Esophagus muscularis mucosa (tissue), 4 donors: ENCODE measurements around the gene GPR22. TPM values are rescaled to one million over a fixed set of nuclear protein-coding genes. Genes with fewer than 3 reads are reported as not detected.

Experiments
- DNase-seq: peaks from one replicate; pipeline ENCODE4 v3.0.0-alpha.2; 2017; ENCODE audit errors: extremely low spot score
- H3K27ac ChIP-seq, 4 donors: fragments of 200-600 bp; sonication (generic); replicated peaks in 1 of 4; 1 replicate in 3 of 4; 2 replicates in 1 of 4; pipeline ENCODE4 v1.5.1; 2016 to 2019; ENCODE audit warnings: mild to moderate bottlenecking in 1 of 4
- H3K27me3 ChIP-seq, 4 donors: fragments of 200-600 bp; sonication (generic); one replicate each; pipeline versions ENCODE4 v1.5.1 to v1.6.0; 2016 to 2019
- H3K36me3 ChIP-seq, 4 donors: fragments of 200-600 bp; sonication (generic); one replicate each; pipeline ENCODE4 v1.5.1; 2016 to 2019
- H3K4me1 ChIP-seq, 4 donors: fragments of 200-600 bp; sonication (generic); one replicate each; pipeline ENCODE4 v1.5.1; 2016 to 2019
- H3K4me3 ChIP-seq, 4 donors: fragments of 200-600 bp; sonication (generic); 1 replicate in 2 of 4; 2 replicates in 2 of 4; pipeline ENCODE4 v1.5.1; 2016 to 2019; ENCODE audit warnings: mild to moderate bottlenecking in 4 of 4, moderate library complexity in 1 of 4
- H3K9me3 ChIP-seq, 4 donors: fragments of 200-600 bp; sonication (generic); 1 replicate in 3 of 4; 2 replicates in 1 of 4; pipeline ENCODE4 v1.5.1; 2016 to 2019
- CTCF ChIP-seq, 3 experiments: fragments of 200-600 bp in 2 of 3; fragments of 450-650 bp in 1 of 3; sonication (generic) in 2 of 3; IDR thresholded peaks; one replicate each; pipeline ENCODE4 v1.5.1; 2017 to 2019; ENCODE audit warnings: antibody characterized with exemption in 3 of 3, mild to moderate bottlenecking in 2 of 3, moderate library complexity in 1 of 3
- EP300 ChIP-seq: sonication (generic); formaldehyde crosslinking; IDR thresholded peaks from one replicate; pipeline ENCODE4 v1.6.1; 2017; ENCODE audit warnings: antibody characterized with exemption
- POLR2A ChIP-seq: fragments of 450-650 bp; IDR thresholded peaks from one replicate; pipeline ENCODE4 v1.6.1; 2017; ENCODE audit warnings: antibody characterized with exemption, moderate library complexity, mild to moderate bottlenecking, low read depth
- POLR2AphosphoS5 ChIP-seq, 2 donors: sonication (generic); formaldehyde crosslinking; IDR thresholded peaks; one replicate each; pipeline ENCODE4 v1.6.1; 2017; ENCODE audit warnings: antibody characterized with exemption in 2 of 2
- WGBS: methylation state at CpG from one replicate; pipeline ENCODE4 v1.1.5; 2018; 5-methylcytosine and 5-hydroxymethylcytosine counted together
- intact Hi-C: fragments of 100-400 bp; cut with DNase I; formaldehyde crosslinking; loops from one replicate; pipeline ENCODE4 v1.15.1; 2023
- total RNA-seq, 4 donors: library from RNA; depleted of rRNA; stranded (reverse); fragments of >200 nt; gene quantifications; one replicate each; pipeline versions ENCODE4 v1.1.0 to v1.2.1, GENCODE V29; 2016

The GPR22 gene, protein sequence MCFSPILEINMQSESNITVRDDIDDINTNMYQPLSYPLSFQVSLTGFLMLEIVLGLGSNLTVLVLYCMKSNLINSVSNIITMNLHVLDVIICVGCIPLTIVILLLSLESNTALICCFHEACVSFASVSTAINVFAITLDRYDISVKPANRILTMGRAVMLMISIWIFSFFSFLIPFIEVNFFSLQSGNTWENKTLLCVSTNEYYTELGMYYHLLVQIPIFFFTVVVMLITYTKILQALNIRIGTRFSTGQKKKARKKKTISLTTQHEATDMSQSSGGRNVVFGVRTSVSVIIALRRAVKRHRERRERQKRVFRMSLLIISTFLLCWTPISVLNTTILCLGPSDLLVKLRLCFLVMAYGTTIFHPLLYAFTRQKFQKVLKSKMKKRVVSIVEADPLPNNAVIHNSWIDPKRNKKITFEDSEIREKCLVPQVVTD
- total RNA-seq: under 1 TPM in 1 of 4 donors, not detected in 3; 0.33 TPM

- Histone ChIP-seq H3K27ac (no peak within 1 kb of the TSS), H3K4me1 (no peaks in the 10 kb centered on the region), H3K36me3 (no peaks in the 10 kb centered on the region), H3K27me3 (no peaks in the 10 kb centered on the region), H3K4me3 (no peak within 1 kb of the TSS), H3K9me3 (no peaks in the 10 kb centered on the region)
- TF ChIP-seq CTCF (IDR thresholded peaks at IDR 0.05) (no peak), POLR2A (no peak), POLR2AphosphoS5 (IDR thresholded peaks at IDR 0.05) (no peak), EP300 (no peak)
- DNase-seq: no peak
- intact Hi-C loops: no loop called here
- 87% methylated on average over 4 of the region's 4 CpGs for WGBS
Observed at GRCh38 chr7:107469929-107470328, at the start of gene GPR22. Gene GPR22 (plus strand): TSS chr7:107470057. CDS start chr7:107474061, 4,004 bp downstream.

DNA sequence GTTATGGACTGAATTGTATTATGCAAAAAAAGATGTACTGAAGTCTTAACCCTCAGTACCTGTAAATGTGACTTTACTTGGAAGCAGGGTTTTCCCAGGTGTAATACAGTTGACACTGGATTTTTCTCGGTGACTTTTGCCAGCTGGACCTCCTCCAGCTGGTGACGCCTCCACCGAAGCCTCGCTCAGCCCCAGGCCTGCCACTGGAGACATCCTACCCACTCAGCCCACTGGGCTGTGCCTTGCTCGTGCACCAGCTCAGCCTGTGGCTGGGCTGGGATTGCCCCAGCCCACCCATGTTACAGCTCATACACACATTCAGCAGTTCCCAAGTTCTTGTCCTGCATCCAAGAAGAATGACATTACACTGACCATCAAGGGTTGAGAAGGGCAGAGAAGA lies 42.4 kb upstream of the GPR22 start:
- Histone ChIP-seq H3K27ac (no peak overlapping the region), H3K4me1 (no peaks in the 10 kb centered on the region), H3K4me3 (no peak overlapping the region), H3K36me3 (no peaks in the 10 kb centered on the region), H3K27me3 (no peaks in the 10 kb centered on the region), H3K9me3 (no peaks in the 10 kb centered on the region)
- intact Hi-C loops: no loop called here
- no peak for TF ChIP-seq EP300
- TF ChIP-seq POLR2AphosphoS5 (IDR thresholded peaks at IDR 0.05): no peak
- TF ChIP-seq POLR2A: no peak
- no peak for TF ChIP-seq CTCF (IDR thresholded peaks at IDR 0.05)
- WGBS: 80% methylated on average over 4 of the region's 5 CpGs
- DNase-seq: no peak

DNA sequence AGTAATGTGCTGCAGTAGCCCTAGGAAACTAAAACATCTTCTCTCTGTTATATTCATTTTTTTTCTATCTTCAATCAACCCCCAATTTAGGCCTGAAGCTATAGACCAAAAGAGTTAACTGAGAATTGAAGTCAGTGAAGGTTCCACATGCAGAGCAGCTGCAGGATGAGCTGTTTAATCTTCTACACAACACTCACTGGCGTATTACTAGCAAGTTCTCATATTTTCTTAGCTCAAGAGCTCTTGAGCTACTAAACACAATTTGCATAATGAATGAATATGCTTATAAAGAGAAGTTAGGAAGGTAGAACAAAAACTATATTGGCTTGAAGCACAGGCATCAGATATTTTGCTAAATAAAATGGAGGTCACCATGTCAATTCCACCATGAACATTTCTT lies 41.2 kb upstream of the GPR22 start:
- intact Hi-C loops: no loop called here
- TF ChIP-seq EP300 (no peak), POLR2A (no peak), POLR2AphosphoS5 (IDR thresholded peaks at IDR 0.05) (no peak), CTCF (IDR thresholded peaks at IDR 0.05) (no peak)
- 100% methylated on average over 1 of the region's 1 CpG for WGBS
- Histone ChIP-seq H3K27me3 (no peaks in the 10 kb centered on the region), H3K4me3 (no peak overlapping the region), H3K9me3 (no peaks in the 10 kb centered on the region), H3K27ac (no peak overlapping the region), H3K36me3 (no peaks in the 10 kb centered on the region), H3K4me1 (no peaks in the 10 kb centered on the region)
- no peak for DNase-seq

GRCh38 chr7:107430057-107430456 lies 39.8 kb upstream of the GPR22 start:
- intact Hi-C loops: no loop called here
- H3K36me3 ChIP-seq: no peaks in the 10 kb centered on the region
- DNase-seq: no peak
- no peaks in the 10 kb centered on the region for H3K4me1 ChIP-seq
- no peak overlapping the region for H3K27ac ChIP-seq
- H3K4me3 ChIP-seq: no peak overlapping the region
- no peaks in the 10 kb centered on the region for H3K27me3 ChIP-seq
- TF ChIP-seq CTCF (IDR thresholded peaks at IDR 0.05) (no peak), POLR2AphosphoS5 (IDR thresholded peaks at IDR 0.05) (no peak), EP300 (no peak)
- H3K9me3 ChIP-seq: no peaks in the 10 kb centered on the region

DNA sequence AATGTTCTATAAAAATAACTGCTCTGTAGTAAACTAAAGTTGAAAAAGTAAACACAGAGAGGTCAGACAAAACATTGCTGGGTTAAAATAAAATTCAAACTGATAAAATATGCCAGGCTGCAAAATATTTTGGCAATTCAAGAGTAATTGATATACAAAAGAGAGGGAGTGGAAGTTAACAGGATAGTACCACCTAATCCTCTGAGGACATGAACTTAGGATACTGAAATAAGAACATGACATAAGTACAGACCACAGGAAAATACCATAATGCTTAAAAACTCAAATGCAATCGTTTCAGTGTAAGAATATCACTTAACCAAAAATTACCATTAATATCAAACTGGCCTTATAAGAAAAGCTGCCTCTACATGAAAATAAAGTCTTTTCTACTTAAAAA lies 37.6 kb upstream of the GPR22 start:
- Histone ChIP-seq H3K27ac (no peak overlapping the region), H3K9me3 (no peaks in the 10 kb centered on the region), H3K27me3 (no peaks in the 10 kb centered on the region), H3K4me1 (no peaks in the 10 kb centered on the region), H3K36me3 (no peaks in the 10 kb centered on the region), H3K4me3 (no peak overlapping the region)
- no peak for TF ChIP-seq CTCF (IDR thresholded peaks at IDR 0.05)
- no peak for TF ChIP-seq POLR2AphosphoS5 (IDR thresholded peaks at IDR 0.05)
- TF ChIP-seq POLR2A: no peak
- no peak for TF ChIP-seq EP300
- no peak for DNase-seq
- WGBS: 76% methylated on average over 1 of the region's 1 CpG
- intact Hi-C loops: no loop called here
